Measurements from ENCODE around the gene CTDNEP1.
"Not testable (repeated sequence)": the region's sequence is repeated elsewhere in the genome, so short reads cannot be mapped to it uniquely, and the experiment has no call there.

The CTDNEP1 gene

DNA sequence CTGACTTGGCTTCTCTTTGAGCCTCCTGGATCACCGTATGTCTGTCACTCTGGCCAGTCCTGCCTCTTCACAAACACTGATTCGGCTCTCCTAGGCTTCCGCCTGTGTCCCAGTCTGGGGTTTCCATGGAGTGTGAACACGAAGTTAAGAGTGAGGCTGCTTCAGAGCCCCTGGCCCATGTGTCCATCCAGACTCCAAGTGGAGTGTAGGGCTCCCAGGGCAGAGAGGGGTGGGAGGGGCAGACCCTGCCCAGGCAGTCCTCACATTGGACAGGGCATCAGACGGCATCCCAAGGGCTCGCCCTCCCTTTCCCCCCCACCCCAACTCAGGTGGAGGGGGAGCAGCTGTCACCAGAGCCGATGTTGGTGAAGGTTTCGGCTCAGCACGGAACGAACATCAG, 7.7 kb downstream of the CTDNEP1 start:
- DNase-seq: not testable (repeated sequence)

DNA sequence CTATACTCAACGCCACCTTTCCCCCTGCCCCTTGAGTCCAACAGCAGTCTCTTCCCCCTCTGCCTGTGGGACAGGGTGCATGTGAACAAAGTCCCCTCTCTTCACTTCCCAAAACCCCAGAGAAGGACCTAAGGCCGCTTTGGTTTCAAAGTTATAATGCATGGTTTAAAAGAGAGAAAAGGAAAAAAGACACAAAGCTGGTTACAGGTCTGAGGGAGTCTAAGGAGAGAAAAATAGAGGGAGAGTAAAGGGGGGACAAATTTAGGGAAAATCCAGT, 8.1 kb downstream of the CTDNEP1 start:
- DNase-seq: no peak

DNA sequence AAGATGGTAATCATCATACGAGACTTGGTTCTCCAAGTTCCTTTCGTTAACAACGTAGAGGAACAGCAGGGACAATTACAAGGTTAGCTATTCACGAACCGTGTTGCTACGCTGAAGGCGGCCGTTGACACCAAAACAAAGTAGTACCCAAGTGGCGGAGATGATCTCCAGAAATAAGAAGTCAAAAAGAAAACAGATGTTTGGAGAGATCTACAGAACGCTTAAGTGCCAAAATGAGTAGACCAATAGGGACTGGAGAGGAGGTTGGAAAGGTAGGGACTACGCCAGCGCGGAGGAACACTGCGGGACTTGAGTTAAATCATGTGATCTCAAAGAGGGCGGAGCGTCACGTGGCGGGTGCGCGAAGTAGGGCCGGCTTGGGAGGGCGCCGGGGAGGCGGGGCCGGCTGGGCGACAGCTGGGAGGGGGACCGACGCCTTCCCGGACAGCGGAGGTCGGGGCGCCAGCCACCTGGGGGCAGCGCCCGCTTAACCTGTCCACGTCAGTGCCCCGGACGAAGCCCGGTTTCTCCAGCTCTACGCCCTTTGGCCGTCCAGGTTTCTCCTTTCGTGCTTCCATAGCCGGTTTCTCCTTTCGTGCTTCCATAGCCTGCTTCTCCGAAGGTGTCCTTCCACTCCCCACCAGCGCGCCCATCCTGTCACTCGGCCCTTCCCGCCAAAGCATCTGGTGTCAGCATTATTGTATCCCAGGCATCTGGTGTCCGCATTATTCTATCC, 8.6 kb downstream of the CTDNEP1 start:
- DNase-seq: peak; percentile 100

DNA sequence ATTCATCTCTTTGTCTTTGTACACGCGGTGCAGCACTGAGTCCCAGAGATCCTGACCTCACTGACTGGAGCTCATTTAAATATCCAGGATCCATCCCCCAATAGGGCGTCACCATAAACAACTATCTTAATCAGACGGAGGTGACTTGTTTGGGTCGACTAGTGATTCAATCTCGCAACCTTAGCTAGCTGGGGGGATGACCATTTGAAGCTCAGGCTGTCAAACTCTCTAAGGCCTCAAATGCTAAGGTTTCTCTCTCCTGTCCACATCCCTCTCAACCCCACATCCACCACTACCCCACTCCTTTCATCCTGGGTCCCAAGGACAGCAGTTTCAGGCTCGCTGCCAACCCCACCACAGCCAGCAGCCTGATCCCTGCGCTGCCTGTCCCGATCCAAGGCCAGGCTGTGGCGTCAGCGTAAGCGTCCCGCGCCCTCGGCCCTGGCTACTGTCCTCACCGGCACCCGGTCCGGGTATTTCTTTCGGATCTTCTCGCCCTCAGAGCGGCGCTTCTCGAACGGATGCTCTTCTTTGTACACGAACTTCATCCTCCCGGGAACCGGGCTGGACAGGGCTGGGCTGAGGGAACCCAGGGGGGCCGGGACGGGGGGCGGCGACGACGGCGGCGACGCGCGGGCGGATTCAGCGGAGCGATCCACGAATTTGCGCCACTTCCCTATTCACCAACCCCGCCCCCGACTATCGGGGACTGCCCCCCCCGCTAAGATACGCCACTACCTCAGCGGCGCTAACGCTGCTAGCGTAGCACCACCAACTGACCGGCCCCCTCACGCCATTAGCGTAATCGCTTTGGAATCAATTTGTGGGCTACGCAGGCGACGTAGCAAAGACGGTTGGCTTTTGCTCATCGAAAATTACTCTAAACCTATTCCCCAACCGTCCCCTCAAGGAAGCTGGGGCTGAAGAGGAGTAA, 9.5 kb downstream of the CTDNEP1 start, which contains the start of gene GABARAP:
Gene GABARAP (minus strand): TSS at position 667 of the 934 bp plus-strand sequence. CDS start 119 bp downstream, at position 548.
- DNase-seq: peak; percentile 99

DNA sequence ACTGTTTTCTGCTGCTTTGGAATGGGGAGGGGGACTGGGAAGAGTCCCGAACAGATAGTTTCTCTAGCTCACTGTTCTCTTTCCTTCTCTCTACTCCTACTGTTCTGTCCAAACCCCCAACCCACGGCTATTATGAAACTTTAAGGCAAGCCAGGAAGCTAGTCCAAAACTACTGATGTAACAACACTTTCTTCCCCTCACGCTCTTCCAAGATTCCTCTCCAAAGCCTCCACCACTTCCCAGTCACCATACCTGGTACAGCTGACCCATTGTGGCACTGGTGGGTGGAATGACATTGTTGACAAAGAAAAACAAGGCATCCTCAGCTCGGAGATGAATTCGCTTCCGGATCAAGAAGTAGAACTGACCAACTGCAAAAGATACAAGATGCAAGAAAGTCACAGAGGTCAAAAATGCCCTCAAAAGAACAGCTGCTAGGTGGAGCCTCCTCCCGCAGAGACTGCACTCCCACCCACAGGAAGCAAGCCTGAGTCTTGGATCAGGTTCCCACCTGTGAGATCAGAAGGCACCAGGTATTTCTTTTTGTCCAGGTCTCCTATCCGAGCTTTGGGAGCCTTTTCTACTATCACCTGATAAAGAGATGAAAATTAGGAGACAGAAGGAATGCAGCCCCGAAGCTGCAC, 10.3 kb downstream of the CTDNEP1 start:
- DNase-seq: no peak

DNA sequence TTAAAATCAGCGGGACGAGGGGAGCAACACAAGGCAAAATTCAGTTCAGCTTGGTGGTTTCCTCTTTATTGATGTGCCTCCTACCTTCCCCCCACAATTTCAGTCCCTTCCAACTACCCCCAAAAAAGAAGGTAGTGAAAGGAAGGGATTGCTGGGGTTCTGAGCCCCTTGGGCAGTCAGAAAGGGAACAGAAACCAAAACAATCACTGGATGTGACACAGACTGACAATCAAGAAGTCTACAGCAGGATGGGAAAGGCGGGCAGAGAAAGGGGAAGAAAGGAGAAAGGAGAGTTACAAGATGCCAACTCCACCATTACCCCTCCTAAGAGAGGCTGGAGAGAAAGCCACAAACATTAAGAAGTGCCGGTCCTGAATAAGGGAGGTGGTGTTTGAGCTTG, 11.2 kb downstream of the CTDNEP1 start:
- no peak for DNase-seq

DNA sequence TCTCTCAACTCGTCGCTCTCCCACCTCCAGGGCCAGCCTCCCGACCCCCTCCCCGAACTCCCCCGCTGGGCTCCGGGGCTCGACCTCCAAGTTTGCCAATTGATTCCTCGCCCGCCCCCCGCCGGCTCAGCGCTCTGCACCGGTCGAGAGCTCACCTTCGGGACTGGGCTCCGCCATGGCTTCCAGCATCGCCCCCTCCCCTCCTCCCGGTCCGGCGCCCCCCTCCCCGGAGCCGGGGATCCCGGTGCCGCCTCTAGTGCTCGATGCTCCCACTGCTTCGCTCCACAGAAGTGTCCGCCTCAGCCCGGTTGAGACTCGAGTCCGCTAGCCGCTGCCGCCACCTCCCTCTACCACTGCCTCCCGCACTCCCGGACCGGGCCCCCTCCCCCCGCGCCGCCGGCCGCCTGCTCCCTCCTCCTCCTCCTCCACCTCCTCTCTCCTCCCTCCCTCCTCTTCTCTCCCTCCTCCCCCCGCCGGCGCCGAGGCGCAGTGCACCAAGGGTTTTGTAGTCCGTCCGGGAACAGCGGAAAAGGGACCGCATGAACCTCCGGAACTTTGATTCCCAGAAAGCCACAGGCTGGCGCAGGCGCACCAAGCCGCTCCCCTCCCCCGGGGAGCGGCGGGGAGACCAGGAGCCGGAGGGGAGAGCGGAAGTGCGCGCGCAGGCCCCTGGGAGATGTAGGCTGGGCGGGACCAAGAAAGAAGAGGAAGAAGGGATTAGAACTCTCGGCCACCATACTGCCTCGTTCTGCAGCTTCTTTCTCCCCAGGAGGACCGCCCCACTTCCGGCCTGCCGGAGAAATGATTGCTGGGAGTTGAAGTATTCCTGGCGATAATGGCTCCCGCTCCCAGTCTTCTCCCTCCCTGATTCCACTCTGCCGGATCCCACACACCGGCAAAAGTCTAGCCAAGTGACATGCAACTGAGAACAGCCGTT, 12.2 kb downstream of the CTDNEP1 start, which contains the start of gene PHF23:
Gene PHF23 (minus strand): TSS at position 367 of the 937 bp plus-strand sequence. CDS start 178 bp downstream, at position 189.
- peak; percentile 99 for DNase-seq

DNA sequence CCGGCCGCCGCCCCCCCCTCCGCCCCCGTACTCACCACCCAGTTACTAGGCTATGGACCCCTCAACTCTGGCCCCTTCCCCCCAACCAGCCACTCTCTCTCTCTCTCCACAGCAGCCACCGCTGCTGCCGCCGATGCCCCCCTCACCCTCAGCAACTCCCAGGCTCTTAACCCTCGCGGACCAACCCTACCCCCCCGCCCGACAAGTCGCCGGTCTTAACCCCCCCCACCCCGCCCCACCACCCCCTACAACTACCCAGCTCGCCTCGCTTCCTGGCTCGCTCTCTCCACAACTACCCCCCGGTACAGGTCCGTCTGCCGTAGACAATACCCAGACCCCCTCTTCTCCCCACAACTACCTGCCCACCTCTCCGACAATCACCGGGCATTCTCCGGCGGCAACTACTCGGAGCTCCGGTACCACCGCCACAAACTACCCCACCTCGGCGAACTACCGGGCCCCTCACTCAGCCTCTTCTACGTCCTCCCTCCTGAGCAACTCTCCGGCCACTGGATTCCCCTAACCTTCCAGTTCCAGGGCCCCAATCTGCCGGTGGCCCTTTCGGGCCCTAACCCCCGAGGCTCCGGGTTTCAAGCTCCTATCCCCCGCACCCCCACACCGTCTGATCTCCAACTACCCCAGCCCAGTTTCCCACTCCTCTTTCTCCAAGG, 13.0 kb downstream of the CTDNEP1 start:
- peak; percentile 53 for DNase-seq

DNA sequence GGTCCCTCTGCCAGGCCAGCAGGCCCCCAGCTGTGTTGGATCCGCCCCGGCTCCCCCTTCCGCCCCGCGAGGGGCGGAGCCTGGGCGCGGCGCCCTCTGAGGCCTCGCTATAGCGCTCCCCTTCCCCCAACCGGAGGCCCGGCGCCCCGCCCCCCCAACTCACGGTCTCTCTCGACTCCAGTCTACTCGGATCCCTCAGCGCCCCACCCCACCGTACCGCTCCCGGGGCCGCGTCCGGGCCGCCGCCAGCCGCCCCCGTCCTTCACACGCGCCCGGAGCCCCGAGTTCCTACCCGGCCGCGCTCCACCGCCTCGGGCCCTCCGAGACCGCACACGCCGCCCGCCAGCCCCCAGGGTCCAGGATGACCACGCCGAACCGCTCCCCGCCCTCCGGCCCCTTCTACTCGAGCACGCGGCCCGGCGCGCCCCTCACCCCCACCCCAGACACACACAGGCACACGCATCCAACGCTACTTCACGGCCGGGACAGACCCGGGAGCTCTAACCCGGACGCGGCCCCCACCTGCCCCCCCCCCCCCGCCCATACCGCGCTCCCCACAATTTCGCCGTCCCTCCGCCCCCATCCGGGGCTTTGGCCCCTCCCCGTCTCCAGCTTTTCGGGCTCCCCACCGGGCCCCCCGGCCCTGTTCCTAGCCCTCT, 13.6 kb downstream of the CTDNEP1 start:
- no peak for DNase-seq

DNA sequence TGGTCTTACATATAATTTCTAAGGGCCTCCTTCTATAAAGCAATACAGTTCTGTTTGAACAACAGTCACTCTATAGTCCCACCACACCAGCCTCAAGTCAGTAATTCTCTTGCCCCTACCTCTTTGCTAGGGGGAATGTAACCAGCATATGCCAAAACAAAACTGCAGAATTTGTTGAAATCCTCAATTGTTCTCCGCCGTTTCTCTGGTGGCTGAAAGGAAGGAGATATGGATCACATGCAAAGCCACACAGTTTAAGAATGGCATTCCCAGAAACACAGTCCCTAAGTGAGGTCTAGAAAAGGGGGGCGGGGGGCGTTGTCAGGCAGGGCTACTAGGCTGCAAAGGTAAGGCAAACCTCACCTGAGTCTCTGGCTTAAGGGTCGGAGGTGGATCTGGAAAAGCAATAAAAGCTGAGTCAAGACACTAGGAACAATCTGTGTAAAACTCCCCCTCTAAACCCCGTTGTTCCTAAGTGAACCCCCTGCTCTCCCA, 14.2 kb downstream of the CTDNEP1 start:
- peak; percentile 34 for DNase-seq

DNA sequence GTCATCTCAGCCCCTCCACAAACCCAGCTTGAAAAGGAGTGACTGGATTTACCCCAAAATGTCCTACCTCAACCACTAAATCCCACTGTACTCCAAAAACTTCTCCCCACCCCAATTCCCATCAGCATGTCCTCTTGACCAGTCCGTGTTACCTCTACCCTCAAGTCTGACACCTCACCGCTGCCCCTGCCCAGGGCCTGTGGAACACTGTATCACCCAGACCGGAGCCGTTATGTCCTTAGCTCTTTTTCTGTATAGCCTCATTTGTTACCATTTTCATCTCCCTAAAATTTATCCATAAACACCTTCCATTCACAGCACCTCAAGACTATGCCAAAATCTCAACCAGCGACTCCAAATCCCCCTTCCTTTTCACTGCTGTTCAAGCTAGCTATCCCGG, 14.7 kb downstream of the CTDNEP1 start:
- no peak for DNase-seq

DNA sequence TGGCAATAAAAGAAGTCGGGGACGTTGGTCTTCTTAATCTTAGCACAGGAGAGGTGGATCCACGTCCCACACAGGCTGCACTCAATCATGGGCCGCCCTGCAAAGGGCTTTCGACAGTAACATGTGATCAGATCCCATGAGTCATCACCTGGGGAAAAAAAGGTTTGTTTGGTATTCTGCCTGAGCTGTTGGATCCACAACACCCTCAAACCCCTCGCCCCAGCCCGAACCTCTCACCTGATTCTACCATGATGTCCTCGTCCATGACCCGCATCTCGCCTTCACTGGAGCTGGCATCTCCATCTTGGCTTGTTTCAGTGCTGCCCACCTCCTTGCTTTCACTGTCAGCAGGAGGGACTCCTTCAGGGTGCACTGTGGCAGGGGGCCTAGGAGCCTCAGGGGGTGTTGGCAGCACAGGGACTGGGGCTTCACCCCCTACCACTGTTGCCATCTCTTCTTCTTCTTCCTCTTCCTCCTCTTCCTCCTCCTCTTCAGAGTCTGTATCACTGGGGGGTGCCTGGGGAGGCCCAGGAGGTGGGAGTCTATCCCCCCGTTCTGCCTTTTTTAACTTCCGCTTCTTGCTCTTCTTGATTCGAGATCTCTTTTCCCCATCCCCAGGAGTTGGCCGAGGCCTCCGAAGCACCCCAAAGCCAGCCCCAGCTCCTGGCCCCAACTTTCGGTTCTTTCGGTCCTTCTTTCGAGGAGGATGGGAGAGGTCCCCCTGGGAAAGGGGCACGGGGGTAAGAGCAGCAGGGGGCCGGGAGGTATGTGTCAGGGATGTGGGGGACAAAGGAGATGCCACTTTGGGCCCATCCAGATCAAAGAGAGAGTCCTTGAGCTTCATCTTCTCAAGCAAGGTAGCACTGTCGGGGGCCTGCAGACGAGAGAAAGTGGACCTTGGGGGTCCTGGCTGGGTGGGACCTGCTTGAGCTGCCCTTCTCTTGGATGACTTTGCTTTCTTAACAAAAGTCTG, 15.6 kb downstream of the CTDNEP1 start:
- DNase-seq: no peak

DNA sequence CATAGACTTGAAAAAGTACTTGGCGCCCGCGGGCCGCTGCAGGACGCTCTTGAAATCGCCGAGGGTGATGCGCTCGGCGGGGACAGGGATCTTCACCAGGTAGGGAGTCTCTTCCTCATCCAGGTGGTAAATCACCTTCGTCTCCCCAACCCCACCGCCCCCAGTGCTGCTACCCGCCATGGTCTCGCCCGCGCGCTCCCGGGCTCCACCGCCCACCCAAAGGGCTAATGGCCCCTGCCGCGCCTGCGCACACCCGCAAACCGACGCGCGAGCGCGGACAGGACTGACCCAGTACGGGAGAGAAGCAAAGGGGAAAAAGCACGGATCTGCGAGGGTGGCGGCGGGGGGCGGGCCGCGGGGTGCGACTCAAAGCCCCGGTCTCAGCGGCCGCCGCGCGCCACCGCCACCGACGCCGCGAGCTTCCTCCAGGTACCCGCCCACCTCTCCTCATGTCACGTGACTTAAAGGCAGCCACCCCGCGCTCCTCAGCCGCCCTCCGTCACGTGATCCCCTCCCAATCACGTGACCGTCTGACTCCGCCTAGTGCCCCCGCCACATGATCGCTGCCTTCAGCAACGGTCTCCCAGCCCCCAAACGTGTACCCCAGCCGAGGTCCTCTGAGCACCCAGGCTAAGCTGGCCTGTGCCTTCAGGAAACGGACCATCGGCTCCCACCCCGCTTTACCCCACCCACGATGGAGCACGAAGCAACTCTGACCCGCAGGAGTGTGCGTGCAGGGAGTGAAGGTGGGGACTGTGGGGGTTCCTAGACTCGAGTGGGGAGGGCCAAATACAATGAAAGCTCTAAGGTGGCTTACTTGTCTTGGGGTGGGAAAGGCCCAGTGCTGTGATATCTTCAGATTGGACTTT, 17.2 kb downstream of the CTDNEP1 start, which contains the start of gene DVL2:
Gene DVL2 (minus strand): TSS at position 435 of the 869 bp plus-strand sequence. CDS start 255 bp downstream, at position 180.
- peak; percentile 97 for DNase-seq

DNA sequence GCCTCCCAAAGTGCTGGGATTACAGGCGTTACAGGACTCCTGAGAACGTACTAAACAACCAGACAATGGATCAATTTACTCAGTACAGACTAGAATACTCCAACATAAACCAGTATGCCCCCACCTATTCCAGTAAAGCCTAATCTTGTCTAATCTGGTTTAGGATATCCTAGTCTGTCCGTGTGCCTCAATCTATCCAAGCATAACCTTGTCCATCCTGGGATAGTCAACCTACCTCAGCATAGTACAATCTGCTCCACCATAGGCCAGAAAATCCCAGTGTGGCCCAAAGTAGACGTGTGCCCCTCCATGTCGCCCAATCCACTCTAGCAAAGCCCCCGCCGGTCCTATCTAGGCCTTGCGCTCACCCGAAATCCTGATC, 17.8 kb downstream of the CTDNEP1 start:
- no peak for DNase-seq

DNA sequence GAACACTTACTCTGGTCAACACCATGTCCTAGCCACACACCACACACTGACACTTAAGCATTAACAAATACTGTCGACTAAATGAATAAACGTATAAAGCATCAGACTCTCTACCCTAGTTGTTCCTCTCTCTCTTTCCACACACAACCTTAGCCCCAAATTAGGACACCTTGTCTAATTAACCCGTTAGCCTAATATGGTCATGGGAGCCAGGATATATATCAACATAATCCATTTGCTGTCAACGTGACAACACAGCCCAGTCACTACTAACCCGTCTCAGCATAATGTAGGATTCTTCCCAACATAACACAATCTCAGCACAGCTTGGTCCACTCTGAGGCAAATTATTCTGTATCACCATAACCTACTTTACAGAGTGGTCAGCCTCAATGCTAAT, 19.4 kb downstream of the CTDNEP1 start:
- no peak for DNase-seq

DNA sequence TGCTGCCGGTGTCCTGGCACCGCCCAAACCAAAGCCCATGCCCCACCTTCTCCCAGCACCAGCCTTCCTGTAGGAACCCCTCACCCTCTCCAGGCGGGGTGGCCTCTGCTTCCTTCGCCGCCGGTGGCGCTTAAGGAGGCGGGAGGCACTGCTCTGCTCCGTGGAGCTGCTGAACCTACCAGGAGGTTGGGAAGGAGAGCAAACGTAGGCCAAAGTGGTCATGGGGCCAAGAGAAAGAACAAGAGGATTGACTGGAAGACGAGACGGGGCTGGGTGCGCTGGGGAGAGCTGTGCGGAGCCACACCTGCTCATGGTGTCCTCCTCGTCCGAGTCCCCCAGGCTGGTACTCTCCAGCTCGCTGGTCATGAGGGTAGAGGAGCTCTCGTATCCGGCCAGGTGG, 22.0 kb downstream of the CTDNEP1 start:
- no peak for DNase-seq

DNA sequence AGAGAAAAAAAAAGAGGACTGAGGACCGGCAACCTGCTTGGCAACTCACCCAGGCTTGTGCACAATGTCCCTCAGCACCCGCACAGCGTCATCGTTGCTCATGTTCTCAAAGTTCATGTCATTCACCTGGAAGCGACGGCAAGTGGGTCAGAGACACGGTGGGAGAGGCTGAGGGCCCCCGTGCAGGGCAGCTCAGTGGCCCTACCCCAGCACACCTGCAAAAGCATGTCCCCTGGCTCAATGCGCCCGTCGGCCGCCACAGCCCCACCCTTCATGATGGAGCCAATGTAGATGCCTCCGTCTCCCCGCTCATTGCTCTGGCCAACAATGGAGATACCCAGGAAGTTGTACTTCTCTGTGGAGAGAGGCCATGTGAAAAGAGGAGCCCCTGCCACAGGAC, 22.6 kb downstream of the CTDNEP1 start:
- DNase-seq: no peak

All from retina (tissue), 1 donor.